HepG2 (cell line): Measurements from ENCODE around the gene GATD1. TPM values are rescaled to one million over a fixed set of nuclear protein-coding genes. Genes with fewer than 3 reads are reported as not detected.

Source experiments
- CCDC6 ChIP-seq: sonication (generic); formaldehyde crosslinking; IDR thresholded peaks from 2 replicates; pipeline ENCODE4 v1.8.1; 2022; ENCODE audit warnings: mild to moderate bottlenecking, missing genetic modification reagents, moderate library complexity
- CREBL2 ChIP-seq: sonication (generic); formaldehyde crosslinking; IDR thresholded peaks from 2 replicates; pipeline ENCODE4 v1.8.1; 2023; ENCODE audit warnings: missing genetic modification reagents, mild to moderate bottlenecking, borderline replicate concordance
- CTCF ChIP-seq: sonication (generic); formaldehyde crosslinking; IDR thresholded peaks from 2 replicates; pipeline ENCODE4 v1.5.0; 2020; ENCODE audit warnings: mild to moderate bottlenecking, missing genetic modification reagents, moderate library complexity
- FOXO1 ChIP-seq: sonication (generic); formaldehyde crosslinking; IDR thresholded peaks from 2 replicates; pipeline ENCODE4 v1.4.0; 2020; ENCODE audit warnings: missing genetic modification reagents
- IKZF5 ChIP-seq: IDR thresholded peaks from 2 replicates; pipeline ENCODE4 v1.6.1; 2018; ENCODE audit warnings: missing genetic modification reagents, mild to moderate bottlenecking, missing compliant biosample characterization
- JDP2 ChIP-seq: sonication (generic); formaldehyde crosslinking; IDR thresholded peaks from 2 replicates; pipeline ENCODE4 v1.8.1; 2022; ENCODE audit warnings: missing genetic modification reagents, borderline replicate concordance
- MAFF ChIP-seq: IDR thresholded peaks from 2 replicates; pipeline ENCODE4 v1.6.1; 2011; ENCODE audit warnings: low read depth, low read length, improper control_type of control experiment
- MYC ChIP-seq: sonication (generic); formaldehyde crosslinking; IDR thresholded peaks from 2 replicates; pipeline ENCODE4 v1.9.0; 2021; ENCODE audit warnings: missing genetic modification reagents, borderline replicate concordance
- NONO ChIP-seq, 2 experiments: fragments of 450-650 bp in 1 of 2; sonication (generic) in 1 of 2; formaldehyde crosslinking in 1 of 2; IDR thresholded peaks in 1 of 2; conservative IDR thresholded peaks in 1 of 2; 2 replicates each; pipeline versions ENCODE4 v1.6.1 to v1.8.0; 2017 to 2022; ENCODE audit warnings: mild to moderate bottlenecking in 1 of 2, missing genetic modification reagents in 1 of 2, moderate library complexity in 1 of 2
- PRDM10 ChIP-seq: sonication (generic); formaldehyde crosslinking; IDR thresholded peaks from 2 replicates; pipeline ENCODE4 v1.4.0; 2020; ENCODE audit warnings: low read depth, missing genetic modification reagents
- RXRB ChIP-seq: IDR thresholded peaks from 2 replicates; pipeline ENCODE4 v1.6.1; 2016; ENCODE audit warnings: borderline replicate concordance, missing genetic modification reagents, missing compliant biosample characterization
- ZBTB43 ChIP-seq: sonication (generic); formaldehyde crosslinking; conservative IDR thresholded peaks from 2 replicates; pipeline ENCODE4 v1.4.0; 2020; ENCODE audit warnings: missing genetic modification reagents
- ZFY ChIP-seq: sonication (generic); formaldehyde crosslinking; IDR thresholded peaks from 2 replicates; pipeline ENCODE4 v1.4.0; 2020; ENCODE audit warnings: missing genetic modification reagents
- ZNF362 ChIP-seq: sonication (generic); formaldehyde crosslinking; IDR thresholded peaks from 2 replicates; pipeline ENCODE4 v1.4.0; 2020; ENCODE audit warnings: missing genetic modification reagents, mild to moderate bottlenecking, borderline replicate concordance
- ZNF496 ChIP-seq: sonication (generic); formaldehyde crosslinking; IDR thresholded peaks from 2 replicates; pipeline ENCODE4 v1.8.1; 2023; ENCODE audit warnings: mild to moderate bottlenecking, moderate library complexity, missing genetic modification reagents; ENCODE audit not compliant: insufficient replicate concordance
- ZXDC ChIP-seq: sonication (generic); formaldehyde crosslinking; IDR thresholded peaks from 2 replicates; pipeline ENCODE4 v1.5.0; 2020; ENCODE audit warnings: mild to moderate bottlenecking, missing genetic modification reagents
- polyA plus RNA-seq, 8 experiments: library from polyadenylated mRNA; depleted of rRNA in 3 of 8; stranded (reverse) in 7 of 8; unstranded in 1 of 8; fragments of >200 nt; fragmentation: Illumina TruSeq in 4 of 8; extraction: Trizol in 4 of 8; gene quantifications; 2 replicates each; pipeline versions ENCODE4 v1.2.1 to v1.2.3, GENCODE V29; 2011 to 2016; ENCODE audit warnings: low read depth in 4 of 8, missing spikeins in 1 of 8, mixed read lengths in 1 of 8; ENCODE audit not compliant: insufficient read depth in 1 of 8
- total RNA-seq, 5 experiments: library from RNA; depleted of rRNA; stranded (reverse); fragments of >200 nt; fragmentation: Illumina TruSeq; extraction: Trizol; gene quantifications; 2 replicates each; pipeline ENCODE4 v1.2.3, GENCODE V29; 2016; ENCODE audit warnings: low read depth in 1 of 5

GATD1 gene
- total and polyA plus RNA-seq, 2 of the 13 experiments (the other 11 are each of a cell fraction or from before 2014, with no cell fraction given): 31.3 to 60.5 TPM

GRCh38 chr11:729492-730074 lies 47.7 kb downstream of the GATD1 start (continued):
- TF ChIP-seq MAFF (no peak), ZNF362 (CRISPR knock-in tag) (peak; percentile 98), PRDM10 (CRISPR knock-in tag) (peak; percentile 87), RXRB (CRISPR knock-in tag) (no peak), NONO (IDR thresholded peaks at IDR 0.05) (no peak), NONO (CRISPR knock-in tag; conservative IDR thresholded peaks at IDR 0.05) (peak; percentile 23; the same call in 1 of the 2 replicates), CCDC6 (peak; percentile 53; the same call in 1 of the 2 replicates), CREBL2 (CRISPR knock-in tag) (no peak), FOXO1 (CRISPR knock-in tag) (no peak), CTCF (no peak), IKZF5 (no peak), MYC (CRISPR knock-in tag) (peak; percentile 55; the same call in 1 of the 2 replicates), ZXDC (CRISPR knock-in tag) (peak; percentile 99), ZNF496 (no peak), ZFY (CRISPR knock-in tag) (peak; percentile 37; the same call in 1 of the 2 replicates), ZBTB43 (CRISPR knock-in tag) (no peak), JDP2 (CRISPR knock-in tag) (no peak)
